Lung (tissue), 12 donors: ENCODE data around the gene ATRIP. TPM values are rescaled to one million over a fixed set of nuclear protein-coding genes. Genes with fewer than 3 reads are reported as not detected.
"Not testable (repeated sequence)": the region's sequence is repeated elsewhere in the genome, so short reads cannot be mapped to it uniquely, and the experiment has no call there.

Experiments
- ATAC-seq: fragments of 200-7000 bp; cut with Tn5 transposase; one replicate; pipeline ENCODE4 v1.9.1; 2020; ENCODE audit warnings: moderate number of reproducible peaks; ENCODE audit not compliant: insufficient read depth, low FRiP score
- DNase-seq, 3 donors: peaks; one replicate each; pipeline ENCODE4 v3.0.0-alpha.2; 2013 to 2017
- H3K27ac ChIP-seq, 2 donors: one replicate each; pipeline ENCODE4 v1.5.1; 2013; ENCODE audit warnings: mild to moderate bottlenecking in 2 of 2, moderate library complexity in 2 of 2, control low read depth in 1 of 2, inconsistent platforms in 1 of 2, low read depth in 1 of 2, low read length in 1 of 2
- H3K27me3 ChIP-seq, 3 donors: one replicate each; pipeline ENCODE4 v1.5.1; 2013; ENCODE audit warnings: low read length in 2 of 3; ENCODE audit not compliant: control insufficient read depth in 3 of 3, insufficient read depth in 3 of 3
- H3K36me3 ChIP-seq, 4 donors: one replicate each; pipeline ENCODE4 v1.5.1; 2013; ENCODE audit warnings: low read length in 4 of 4, mild to moderate bottlenecking in 1 of 4, moderate library complexity in 1 of 4; ENCODE audit not compliant: control insufficient read depth in 4 of 4, insufficient read depth in 4 of 4
- H3K4me1 ChIP-seq, 5 donors: one replicate each; pipeline ENCODE4 v1.5.1; 2013; ENCODE audit warnings: low read length in 5 of 5, mild to moderate bottlenecking in 2 of 5, moderate library complexity in 1 of 5; ENCODE audit not compliant: control insufficient read depth in 5 of 5, insufficient read depth in 5 of 5
- H3K4me3 ChIP-seq: one replicate; pipeline ENCODE4 v1.5.1; 2013; ENCODE audit warnings: mild to moderate bottlenecking, control low read depth, moderate library complexity
- H3K9ac ChIP-seq, 2 donors: one replicate each; pipeline ENCODE4 v1.5.1; 2013; ENCODE audit warnings: low read length in 2 of 2, control low read depth in 1 of 2; ENCODE audit not compliant: insufficient read depth in 1 of 2
- H3K9me3 ChIP-seq, 4 donors: one replicate each; pipeline ENCODE4 v1.5.1; 2013; ENCODE audit warnings: low read length in 3 of 4, mild to moderate bottlenecking in 1 of 4, moderate library complexity in 1 of 4; ENCODE audit not compliant: control insufficient read depth in 4 of 4, insufficient read depth in 3 of 4
- CTCF ChIP-seq: IDR thresholded peaks from 2 replicates; pipeline ENCODE4 v1.5.1; 2012; ENCODE audit warnings: mild to moderate bottlenecking; ENCODE audit errors: control extremely low read depth, extremely low read depth
- WGBS, 2 donors: extraction: QIAGEN DNeasy Blood & Tissue Kit; methylation state at CpG; one replicate each; pipeline ENCODE4 v1.1.7; 2013; 5-methylcytosine and 5-hydroxymethylcytosine counted together
- polyA plus RNA-seq, 2 donors: library from polyadenylated mRNA; stranded (reverse); fragments of 200-250 nt; gene quantifications; one replicate each; pipeline ENCODE4 v1.2.1, GENCODE V29; 2013
- total RNA-seq, 2 donors: library from RNA; depleted of rRNA in 1 of 2; stranded (reverse); fragments of >200 nt in 1 of 2; gene quantifications; one replicate each; pipeline ENCODE4 v1.2.1, GENCODE V29; 2014 to 2021
- donor health status: control.
- donor health status: control.
- donor health status: Bipolar disorder and iron deficiency.
- donor health status: healthy.
- donor health status: DM: yes; HTN: yes; CAD: no.

ATRIP gene
- total and polyA plus RNA-seq, 4 donors, result 4.8 to 7.6 (median 6.3) TPM

DNA sequence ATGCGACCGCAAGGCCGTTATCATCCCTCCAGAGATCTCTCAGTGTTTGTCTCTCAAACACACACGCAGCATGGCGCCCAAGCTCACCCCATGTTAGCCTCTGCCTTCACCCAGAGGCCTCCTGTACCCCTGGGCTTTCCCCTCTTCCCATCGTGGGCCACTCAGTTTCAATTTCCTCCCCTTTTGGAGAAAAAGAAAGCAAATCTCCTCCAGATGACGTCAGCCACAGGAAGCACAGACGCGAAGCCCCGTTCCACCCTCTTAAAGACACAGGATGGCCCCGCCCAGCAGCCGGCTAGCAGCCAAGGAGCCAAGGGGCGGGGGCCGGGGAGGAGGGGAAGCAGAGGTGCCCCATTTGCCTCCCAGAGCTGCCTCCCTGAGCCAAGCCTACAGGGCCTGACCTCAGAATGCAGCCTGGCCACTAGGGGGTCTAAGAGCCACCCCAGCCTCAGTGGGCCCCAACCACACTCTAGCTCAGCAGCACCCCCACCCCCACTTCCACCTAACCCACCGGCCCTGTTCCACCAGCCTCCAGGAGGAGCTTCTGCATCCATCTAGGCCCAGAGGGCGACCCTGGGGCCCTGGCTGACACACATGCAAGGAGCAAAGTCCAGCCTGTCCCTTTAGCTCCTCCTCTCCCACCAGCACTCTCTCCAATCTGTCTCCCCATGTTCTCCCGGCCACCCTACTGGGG, 26.5 kb downstream of the ATRIP start:
- H3K27ac ChIP-seq, result peak overlapping the region; percentile 83 to 100
- H3K36me3 ChIP-seq, result peaks cover 0 to 18% (median 6%) of the 10 kb centered on the region in 4 donors
- 4 to 9% methylated on average over 17 of the region's 17 CpGs for WGBS, 2 donors
- H3K4me1 ChIP-seq, result peaks cover 0 to 30% (median 6%) of the 10 kb centered on the region in 5 donors
- peak overlapping the region; percentile 99 to 100 for H3K9ac ChIP-seq
- ATAC-seq, result peak; percentile 83
- no peaks in the 10 kb centered on the region for H3K9me3 ChIP-seq
- peak; percentile 3 for TF ChIP-seq CTCF
- DNase-seq, result peak; percentile 95 to 97 (median 95)
- no peaks in the 10 kb centered on the region for H3K27me3 ChIP-seq
- H3K4me3 ChIP-seq, result peak overlapping the region; percentile 91

DNA sequence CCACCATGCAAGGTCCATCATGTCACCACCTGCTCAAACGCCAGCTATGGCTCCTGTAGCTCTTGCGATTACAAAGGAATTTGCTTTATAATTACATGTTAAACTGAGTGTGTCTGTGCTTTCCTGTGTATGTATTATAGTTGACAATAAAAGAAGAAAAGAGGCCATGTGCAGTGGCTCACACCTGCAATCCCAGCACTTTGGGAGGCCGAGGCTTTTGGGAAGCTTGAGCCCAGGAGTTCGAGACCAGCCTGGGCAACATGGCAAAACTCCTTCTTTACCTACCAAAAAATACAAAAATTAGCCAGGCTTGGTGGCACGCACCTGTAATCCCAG, 27.0 kb downstream of the ATRIP start:
- WGBS, 2 donors, result 73 to 81% methylated on average over 5 of the region's 5 CpGs
- H3K36me3 ChIP-seq, result peaks cover 0 to 15% (median 4%) of the 10 kb centered on the region in 4 donors
- ATAC-seq (no peak), DNase-seq (no peak)
- no peaks in the 10 kb centered on the region for H3K9me3 ChIP-seq
- TF ChIP-seq CTCF, result no peak
- H3K27me3 ChIP-seq, result no peaks in the 10 kb centered on the region
- H3K4me1 ChIP-seq, result peaks cover 0 to 25% (median 6%) of the 10 kb centered on the region in 5 donors
- peak overlapping the region in 1 of 2 donors; percentile 65 for H3K9ac ChIP-seq
- H3K4me3 ChIP-seq, result no peak overlapping the region
- peak overlapping the region; percentile 83 to 100 for H3K27ac ChIP-seq

DNA sequence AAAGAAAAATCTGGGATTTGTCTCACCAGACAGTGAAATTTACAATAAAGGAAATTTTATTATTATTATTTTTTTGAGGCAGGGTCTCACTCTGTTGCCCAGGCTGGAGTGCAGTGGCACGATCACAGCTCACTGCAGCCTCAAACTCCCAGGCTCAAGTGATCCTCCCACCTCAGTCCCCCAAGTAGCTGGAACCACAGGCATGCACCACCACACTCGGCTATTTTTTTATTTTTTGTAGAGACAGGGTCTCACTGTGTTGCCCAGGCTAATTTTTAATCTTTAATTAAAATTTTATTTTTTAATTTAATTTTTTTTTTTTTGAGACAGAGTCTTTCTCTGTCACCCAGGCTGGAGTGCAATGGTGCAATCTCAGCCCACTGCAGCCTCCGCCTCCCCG, 27.5 kb downstream of the ATRIP start:
- H3K4me1 ChIP-seq, result peaks cover 0 to 22% (median 6%) of the 10 kb centered on the region in 5 donors
- not testable (repeated sequence) for H3K27me3 ChIP-seq, DNase-seq, H3K4me3 ChIP-seq, H3K9ac ChIP-seq, H3K27ac ChIP-seq, H3K9me3 ChIP-seq, ATAC-seq
- H3K36me3 ChIP-seq, result peaks cover 0 to 16% (median 4%) of the 10 kb centered on the region in 4 donors
- WGBS, 2 donors, result 93 to 94% methylated on average over 4 of the region's 4 CpGs

DNA sequence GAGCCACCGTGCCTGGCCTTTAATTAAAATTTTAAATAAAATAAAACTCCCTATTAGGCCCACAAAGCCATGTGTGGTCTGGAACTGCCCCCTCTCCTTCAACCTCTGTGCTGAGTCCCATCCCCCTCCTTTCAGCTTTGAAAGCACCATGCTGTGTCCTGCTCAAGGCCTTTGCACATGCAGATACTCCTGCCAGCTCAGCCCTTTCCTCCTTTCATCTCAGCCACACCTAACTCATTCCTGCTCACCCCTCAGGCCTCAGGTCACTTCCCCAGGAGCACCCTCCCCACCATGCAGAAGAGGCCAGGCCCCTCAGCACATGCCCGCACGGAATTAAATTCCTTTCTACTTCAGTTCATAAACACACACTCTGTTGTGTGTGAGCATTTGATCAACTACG, 28.1 kb downstream of the ATRIP start:
- no peaks in the 10 kb centered on the region for H3K27me3 ChIP-seq
- 73 to 85% methylated on average over 4 of the region's 4 CpGs for WGBS, 2 donors
- peak overlapping the region in 1 of 2 donors; percentile 20 for H3K27ac ChIP-seq
- no peak overlapping the region for H3K4me3 ChIP-seq
- no peak overlapping the region for H3K9ac ChIP-seq
- no peaks in the 10 kb centered on the region for H3K9me3 ChIP-seq
- ATAC-seq (no peak), DNase-seq (no peak)
- peaks cover 0 to 16% (median 6%) of the 10 kb centered on the region in 5 donors for H3K4me1 ChIP-seq
- no peak for TF ChIP-seq CTCF
- H3K36me3 ChIP-seq, result peaks cover 0 to 12% (median 1%) of the 10 kb centered on the region in 4 donors
